H9 (cell line): ENCODE measurements around the gene NEUROD2. TPM values are rescaled to one million over a fixed set of nuclear protein-coding genes. Genes with fewer than 3 reads are reported as not detected.

Experiments
- DNase-seq: peaks from one replicate; pipeline ENCODE4 v3.0.0-alpha.2; 2017
- H2AFZ ChIP-seq: one replicate; pipeline ENCODE4 v1.6.1; 2013; ENCODE audit warnings: mild to moderate bottlenecking, low read length, control low read depth, moderate library complexity
- H2AK5ac ChIP-seq: 2 replicates; pipeline ENCODE4 v1.6.1; 2013; ENCODE audit warnings: low read length, control low read depth, mixed read lengths; ENCODE audit not compliant: insufficient read length
- H2BK120ac ChIP-seq: one replicate; pipeline ENCODE4 v1.6.1; 2013; ENCODE audit warnings: low read depth, mild to moderate bottlenecking, low read length, control low read depth, inconsistent platforms; ENCODE audit not compliant: poor library complexity, severe bottlenecking
- H2BK12ac ChIP-seq: 2 replicates; pipeline ENCODE4 v1.6.1; 2013; ENCODE audit warnings: low read length, control low read depth, mixed read lengths, low read depth; ENCODE audit not compliant: insufficient read length
- H2BK15ac ChIP-seq: 2 replicates; pipeline ENCODE4 v1.6.1; 2013; ENCODE audit warnings: low read depth, low read length, control low read depth
- H2BK20ac ChIP-seq: one replicate; pipeline ENCODE4 v1.6.1; 2013; ENCODE audit warnings: low read depth, mild to moderate bottlenecking, low read length, control low read depth, inconsistent platforms; ENCODE audit not compliant: poor library complexity, severe bottlenecking
- H2BK5ac ChIP-seq: 2 replicates; pipeline ENCODE4 v1.6.1; 2013; ENCODE audit warnings: low read length, control low read depth, mixed read lengths; ENCODE audit not compliant: insufficient read length
- H3K14ac ChIP-seq: 2 replicates; pipeline ENCODE4 v1.6.1; 2013; ENCODE audit warnings: low read length, control low read depth; ENCODE audit not compliant: insufficient read depth
- H3K18ac ChIP-seq: 2 replicates; pipeline ENCODE4 v1.6.1; 2013; ENCODE audit warnings: low read depth, mild to moderate bottlenecking, mixed read lengths, low read length, control low read depth; ENCODE audit not compliant: insufficient read length
- H3K23ac ChIP-seq: 2 replicates; pipeline ENCODE4 v1.6.1; 2013; ENCODE audit warnings: low read length, control low read depth, mixed read lengths, low read depth; ENCODE audit not compliant: insufficient read length
- H3K23me2 ChIP-seq: 2 replicates; pipeline ENCODE4 v1.6.1; 2013; ENCODE audit warnings: low read depth, mild to moderate bottlenecking, mixed read lengths, low read length, control low read depth; ENCODE audit not compliant: insufficient read length, poor library complexity, severe bottlenecking
- H3K27ac ChIP-seq: 2 replicates; pipeline ENCODE4 v1.5.1; 2013; ENCODE audit warnings: low read length, control low read depth, mixed read lengths, low read depth; ENCODE audit not compliant: insufficient read length
- H3K27me3 ChIP-seq: 2 replicates; pipeline ENCODE4 v1.6.1; 2013; ENCODE audit warnings: low read length, control low read depth, inconsistent platforms; ENCODE audit not compliant: insufficient read depth
- H3K4ac ChIP-seq: 2 replicates; pipeline ENCODE4 v1.6.1; 2013; ENCODE audit warnings: low read depth, mild to moderate bottlenecking, control low read depth, inconsistent platforms, low read length, moderate library complexity
- H3K4me1 ChIP-seq: 2 replicates; pipeline ENCODE4 v1.6.1; 2013; ENCODE audit warnings: low read length, control low read depth, inconsistent platforms; ENCODE audit not compliant: insufficient read depth
- H3K4me2 ChIP-seq: 2 replicates; pipeline ENCODE4 v1.6.1; 2013; ENCODE audit warnings: low read length, control low read depth, mixed read lengths; ENCODE audit not compliant: insufficient read length, insufficient read depth
- H3K56ac ChIP-seq: 2 replicates; pipeline ENCODE4 v1.6.1; 2013; ENCODE audit warnings: low read depth, mild to moderate bottlenecking, mixed read lengths, low read length, control low read depth; ENCODE audit not compliant: insufficient read length
- H3K79me1 ChIP-seq: 2 replicates; pipeline ENCODE4 v1.6.1; 2013; ENCODE audit warnings: low read depth, mild to moderate bottlenecking, moderate library complexity, low read length, control low read depth, inconsistent platforms; ENCODE audit not compliant: insufficient read depth, poor library complexity, severe bottlenecking
- H3K79me2 ChIP-seq: 2 replicates; pipeline ENCODE4 v1.6.1; 2013; ENCODE audit warnings: low read length, control low read depth, inconsistent platforms; ENCODE audit not compliant: insufficient read depth
- H3K9ac ChIP-seq: 2 replicates; pipeline ENCODE4 v1.6.1; 2013; ENCODE audit warnings: low read length, control low read depth, mixed read lengths; ENCODE audit not compliant: insufficient read length; ENCODE audit errors: extremely low read depth
- H3K9me3 ChIP-seq: one replicate; pipeline ENCODE4 v1.6.1; 2013; ENCODE audit warnings: low read depth, low read length, inconsistent platforms; ENCODE audit not compliant: control insufficient read depth
- H3T11ph ChIP-seq: one replicate; pipeline ENCODE4 v1.6.1; 2013; ENCODE audit warnings: mild to moderate bottlenecking, low read length, control low read depth, inconsistent platforms
- H4K20me1 ChIP-seq: one replicate; pipeline ENCODE4 v1.6.1; 2013; ENCODE audit not compliant: control insufficient read depth, insufficient read length, insufficient read depth
- H4K5ac ChIP-seq: 2 replicates; pipeline ENCODE4 v1.6.1; 2013; ENCODE audit warnings: low read depth, mild to moderate bottlenecking, mixed read lengths, low read length, control low read depth; ENCODE audit not compliant: insufficient read length
- H4K8ac ChIP-seq: replicated peaks from 2 replicates; pipeline ENCODE4 v1.6.1; 2013; ENCODE audit warnings: low read length, control low read depth, mixed read lengths, low read depth; ENCODE audit not compliant: insufficient read length
- H4K91ac ChIP-seq: 2 replicates; pipeline ENCODE4 v1.6.1; 2013; ENCODE audit warnings: low read depth, mild to moderate bottlenecking, moderate library complexity, mixed read lengths, low read length, control low read depth; ENCODE audit not compliant: insufficient read length
- H3K27ac Mint-ChIP-seq, 3 experiments: 2 replicates in 2 of 3; 3 replicates in 1 of 3; pipeline ENCODE4 v1.8.0; 2020 to 2021; ENCODE audit warnings: mixed read lengths in 3 of 3, mild to moderate bottlenecking in 1 of 3, moderate library complexity in 1 of 3
- H3K27me3 Mint-ChIP-seq: 2 replicates; pipeline ENCODE4 v1.8.0; 2021; ENCODE audit warnings: low read depth, mild to moderate bottlenecking, moderate library complexity, mixed read lengths
- H3K36me3 Mint-ChIP-seq, 3 experiments: 2 replicates in 2 of 3; 3 replicates in 1 of 3; pipeline ENCODE4 v1.8.0; 2020 to 2021; ENCODE audit warnings: low read depth in 3 of 3, mixed read lengths in 3 of 3; ENCODE audit not compliant: insufficient read depth in 1 of 3
- H3K4me1 Mint-ChIP-seq, 2 experiments: 2 replicates each; pipeline ENCODE4 v1.8.0; 2020; ENCODE audit warnings: mixed read lengths in 2 of 2
- H3K4me3 Mint-ChIP-seq, 2 experiments: 2 replicates in 1 of 2; 3 replicates in 1 of 2; pipeline ENCODE4 v1.8.0; 2020 to 2021; ENCODE audit warnings: mild to moderate bottlenecking in 2 of 2, mixed read lengths in 2 of 2, moderate library complexity in 1 of 2
- H3K9me3 Mint-ChIP-seq, 2 experiments: 2 replicates in 1 of 2; 3 replicates in 1 of 2; pipeline ENCODE4 v1.8.0; 2020; ENCODE audit warnings: mild to moderate bottlenecking in 2 of 2, mixed read lengths in 2 of 2, moderate library complexity in 1 of 2
- WGBS: extraction: QIAGEN DNeasy Blood & Tissue Kit; methylation state at CpG from one replicate; pipeline ENCODE4 v1.1.7; 2013; ENCODE audit warnings: missing lambda C conversion rate, low lambda C conversion rate, mixed read lengths; ENCODE audit not compliant: insufficient read length; ENCODE audit errors: extremely low coverage; 5-methylcytosine and 5-hydroxymethylcytosine counted together
- total RNA-seq: library from RNA; stranded (reverse); gene quantifications from 2 replicates; pipeline ENCODE4 v1.2.1, GENCODE V29; 2021
- TF ChIP-seq, protein P1 (sequence below): fragments of 200-600 bp; sonication (generic); conservative IDR thresholded peaks from 3 replicates; pipeline ENCODE4 v1.8.0; 2021; ENCODE audit warnings: antibody characterized with exemption, mild to moderate bottlenecking

The NEUROD2 gene
- total RNA-seq, 1 experiment from 2014 or later: not detected

DNA sequence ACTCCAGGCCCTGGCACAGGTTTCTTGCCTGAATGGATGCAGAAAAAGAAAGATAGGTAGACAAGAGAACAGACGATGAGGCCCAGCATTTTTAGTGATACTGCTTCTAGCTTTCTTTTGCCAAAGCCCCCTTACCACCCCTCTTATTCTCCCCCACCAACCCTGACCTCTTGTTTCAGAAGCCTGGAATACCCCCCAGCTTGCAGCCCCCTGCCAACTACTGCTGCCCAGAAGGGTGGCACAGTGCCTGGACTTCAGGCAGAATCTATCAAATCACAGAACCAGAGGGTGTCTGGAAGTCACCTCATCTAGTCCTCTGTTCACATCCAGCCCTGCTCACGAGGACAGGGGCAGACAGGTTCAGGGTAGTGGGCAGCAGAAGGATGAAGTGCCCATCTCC, 35.6 kb downstream of the NEUROD2 start:
- TF ChIP-seq, protein P1, sequence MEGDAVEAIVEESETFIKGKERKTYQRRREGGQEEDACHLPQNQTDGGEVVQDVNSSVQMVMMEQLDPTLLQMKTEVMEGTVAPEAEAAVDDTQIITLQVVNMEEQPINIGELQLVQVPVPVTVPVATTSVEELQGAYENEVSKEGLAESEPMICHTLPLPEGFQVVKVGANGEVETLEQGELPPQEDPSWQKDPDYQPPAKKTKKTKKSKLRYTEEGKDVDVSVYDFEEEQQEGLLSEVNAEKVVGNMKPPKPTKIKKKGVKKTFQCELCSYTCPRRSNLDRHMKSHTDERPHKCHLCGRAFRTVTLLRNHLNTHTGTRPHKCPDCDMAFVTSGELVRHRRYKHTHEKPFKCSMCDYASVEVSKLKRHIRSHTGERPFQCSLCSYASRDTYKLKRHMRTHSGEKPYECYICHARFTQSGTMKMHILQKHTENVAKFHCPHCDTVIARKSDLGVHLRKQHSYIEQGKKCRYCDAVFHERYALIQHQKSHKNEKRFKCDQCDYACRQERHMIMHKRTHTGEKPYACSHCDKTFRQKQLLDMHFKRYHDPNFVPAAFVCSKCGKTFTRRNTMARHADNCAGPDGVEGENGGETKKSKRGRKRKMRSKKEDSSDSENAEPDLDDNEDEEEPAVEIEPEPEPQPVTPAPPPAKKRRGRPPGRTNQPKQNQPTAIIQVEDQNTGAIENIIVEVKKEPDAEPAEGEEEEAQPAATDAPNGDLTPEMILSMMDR: no peak
- no CpG with 5 or more reads among the region's 2 CpGs for WGBS
- no peak overlapping the region for H2BK15ac ChIP-seq
- no peak overlapping the region for H2AFZ ChIP-seq
- H3K4me1 ChIP-seq: no peaks in the 10 kb centered on the region
- no peaks in the 10 kb centered on the region for H3K27me3 ChIP-seq
- H3K18ac ChIP-seq: no peak overlapping the region
- no peak overlapping the region for H3K56ac ChIP-seq
- H2AK5ac ChIP-seq: no peak overlapping the region
- no peaks in the 10 kb centered on the region for H3K9me3 ChIP-seq
- H3K9ac ChIP-seq: no peak overlapping the region
- no peak overlapping the region for H3T11ph ChIP-seq
- H3K4ac ChIP-seq: no peak overlapping the region
- H3K23ac ChIP-seq: no peak overlapping the region
- H3K23me2 ChIP-seq: peaks cover 3% of the 10 kb centered on the region
- H3K27ac ChIP-seq: no peak overlapping the region
- no peaks in the 10 kb centered on the region for H3K79me2 ChIP-seq
- peaks cover 48% of the 10 kb centered on the region for H3K27me3 Mint-ChIP-seq
- H2BK20ac ChIP-seq: no peak overlapping the region
- H3K9me3 Mint-ChIP-seq: peaks cover 0 to 3% of the 10 kb centered on the region in 2 experiments; a peak in 2 of 5 replicates
- peaks cover 0 to 18% (median 5%) of the 10 kb centered on the region in 3 experiments; a peak in 3 of 7 replicates for H3K36me3 Mint-ChIP-seq
- no peaks in the 10 kb centered on the region for H3K79me1 ChIP-seq
- no peak overlapping the region for H2BK12ac ChIP-seq
- H3K4me2 ChIP-seq: no peak overlapping the region
- no peak overlapping the region for H3K27ac Mint-ChIP-seq
- H3K14ac ChIP-seq: no peak overlapping the region
- H4K91ac ChIP-seq: no peak overlapping the region
- H3K4me1 Mint-ChIP-seq: peaks cover 8 to 13% of the 10 kb centered on the region in 2 experiments
- H4K5ac ChIP-seq: no peak overlapping the region
- H4K20me1 ChIP-seq: no peaks in the 10 kb centered on the region
- no peak for DNase-seq
- H2BK120ac ChIP-seq: no peak overlapping the region
- H2BK5ac ChIP-seq: no peak overlapping the region
- no peak overlapping the region for H3K4me3 Mint-ChIP-seq
- no peak overlapping the region for H4K8ac ChIP-seq
